Retinal pigment epithelial cell (primary cell): ENCODE data around the gene ICAM2.

ENCODE experiments used
- DNase-seq: peaks from one replicate; pipeline ENCODE4 v3.0.0-alpha.2; 2010; ENCODE audit warnings: low read depth
- H3K4me3 ChIP-seq: 2 replicates; pipeline ENCODE4 v1.5.1; 2011; ENCODE audit warnings: mild to moderate bottlenecking, low read length, control low read depth, moderate library complexity
- CTCF ChIP-seq: conservative IDR thresholded peaks from 2 replicates; pipeline ENCODE4 v1.5.1; 2011; ENCODE audit warnings: low read depth, low read length, control low read depth, inconsistent platforms

ICAM2 gene

DNA sequence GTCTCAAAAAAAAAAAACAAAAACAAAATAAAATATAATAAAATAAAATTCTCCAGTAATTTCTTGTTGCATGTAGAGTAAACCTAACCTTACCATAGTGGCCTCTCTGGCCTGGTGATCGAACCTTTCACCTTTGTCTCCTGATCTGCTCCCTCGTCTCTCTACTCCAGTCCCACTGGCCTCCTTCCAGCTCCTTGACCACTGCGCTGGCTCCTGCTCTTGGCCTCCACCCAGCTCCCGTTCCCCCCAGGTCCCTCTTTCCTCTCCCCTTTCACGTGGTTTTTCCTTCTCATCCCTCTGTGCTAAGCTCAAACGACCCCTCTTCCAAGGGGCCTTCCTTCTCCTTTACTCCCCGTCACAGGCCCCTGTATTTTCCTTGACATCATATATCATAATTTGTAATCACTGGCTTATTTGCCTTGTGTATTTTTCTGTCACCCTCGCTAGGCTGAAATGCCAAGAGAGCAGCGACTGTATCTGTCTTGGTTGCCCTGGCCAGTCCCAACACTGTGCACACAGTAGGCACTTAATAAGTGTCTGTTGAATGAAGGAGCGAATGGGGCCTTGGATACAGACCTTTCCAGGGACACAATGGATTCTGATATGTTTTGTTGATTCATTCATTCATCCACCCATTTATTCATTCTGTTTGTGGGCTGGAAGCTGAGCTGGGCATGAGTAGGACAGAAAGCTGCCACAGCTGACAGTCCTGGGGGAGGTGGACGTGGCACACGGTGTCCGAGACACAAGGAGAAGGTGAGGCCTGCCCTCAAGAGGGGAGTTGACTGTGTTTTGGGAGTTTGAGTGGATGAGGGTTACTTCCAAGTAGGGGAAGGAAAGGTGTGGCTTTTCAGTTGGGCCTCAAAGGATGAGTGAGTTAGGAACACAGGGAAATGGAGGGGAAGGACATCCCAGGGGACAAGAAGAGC lies 41.9 kb downstream of the ICAM2 start:
- TF ChIP-seq CTCF: no peak
- DNase-seq: no peak
- H3K4me3 ChIP-seq: no peak overlapping the region

GRCh38 chr17:63976702-63977101 lies 43.7 kb downstream of the ICAM2 start:
- no peak for TF ChIP-seq CTCF
- no peak overlapping the region for H3K4me3 ChIP-seq
- no peak for DNase-seq

DNA sequence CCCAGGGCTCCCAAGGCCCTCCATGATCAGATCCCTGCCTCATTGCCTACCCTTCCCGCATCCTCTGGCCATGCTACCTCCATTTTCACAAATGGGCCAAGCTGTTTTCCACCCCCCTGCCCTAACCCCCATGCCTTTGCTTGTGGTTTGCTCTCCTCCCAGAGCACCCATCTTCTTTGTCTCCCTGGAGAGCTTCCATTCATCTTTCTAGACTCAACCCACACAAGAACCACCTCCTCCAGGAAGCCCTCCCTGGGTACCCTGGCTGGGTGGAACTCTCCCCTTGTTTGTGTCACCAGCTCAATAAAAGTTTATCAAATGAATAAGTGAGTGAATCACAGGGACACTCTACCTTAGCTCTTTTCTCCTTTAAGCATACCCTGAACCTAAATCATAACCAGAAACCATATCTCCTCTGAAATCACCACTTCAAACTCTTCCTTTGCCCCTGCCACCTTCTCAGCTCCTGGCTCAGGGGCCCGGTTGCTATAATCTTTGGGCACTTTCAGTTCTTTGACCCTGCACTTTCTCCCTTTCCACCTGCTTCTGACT lies 44.8 kb downstream of the ICAM2 start:
- no peak overlapping the region for H3K4me3 ChIP-seq
- no peak for DNase-seq
- TF ChIP-seq CTCF: no peak

- TF ChIP-seq CTCF: no peak
- no peak for DNase-seq
- H3K4me3 ChIP-seq: no peak overlapping the region
Measured at GRCh38 chr17:63974594-63975192, 45.7 kb downstream of the ICAM2 start.

- no peak for DNase-seq
- H3K4me3 ChIP-seq: no peak overlapping the region
- TF ChIP-seq CTCF: no peak
Measured at GRCh38 chr17:63973930-63974593, 46.4 kb downstream of the ICAM2 start.

- no peak overlapping the region for H3K4me3 ChIP-seq
- TF ChIP-seq CTCF: no peak
- DNase-seq: no peak
Measured at GRCh38 chr17:63973247-63973646, 47.2 kb downstream of the ICAM2 start.
